ENCODE measurements around the gene TEX12.

The TEX12 gene

DNA sequence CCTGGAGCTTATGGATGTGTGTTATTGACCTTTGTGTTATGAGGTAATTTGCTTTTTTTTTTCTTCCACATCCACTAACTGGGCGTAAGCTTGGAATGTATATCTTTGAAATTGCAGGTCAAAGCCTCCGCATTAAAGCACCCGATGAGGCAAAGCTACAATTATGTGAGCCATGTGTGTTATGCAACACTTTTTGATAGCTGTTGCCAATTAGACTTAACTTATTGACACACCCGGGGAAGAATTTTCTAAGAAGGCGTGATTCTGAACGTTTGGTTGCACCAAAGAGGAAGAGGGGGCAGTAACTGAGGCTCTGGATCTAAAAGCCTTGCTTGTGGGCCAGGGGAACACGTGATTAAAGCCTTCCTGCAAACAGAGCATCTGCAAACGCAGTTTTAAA is 610 bp upstream of the TEX12 start:
- H2AK5ac ChIP-seq (ENCODE audit: low read length): no peak overlapping the region
- H3K14ac ChIP-seq (ENCODE audit: low read length): no peak overlapping the region
- H3K23ac ChIP-seq (ENCODE audit: low read length): no peak overlapping the region
- H3K4me1 ChIP-seq (ENCODE audit: control insufficient read depth in 1 of 2, insufficient read depth in 2 of 2, low read length in 2 of 2): no peaks in the 10 kb centered on the region
- H3K79me1 ChIP-seq (ENCODE audit: low read length): no peaks in the 10 kb centered on the region
- no peak overlapping the region for H2BK5ac ChIP-seq (ENCODE audit: low read depth, low read length, poor library complexity)
- no peak overlapping the region for H4K91ac ChIP-seq (ENCODE audit: low read depth, low read length)
- WGBS (ENCODE audit: extremely low coverage, insufficient coverage, insufficient read length): no CpG with 5 or more reads among the region's 8 CpGs
- H4K12ac ChIP-seq (ENCODE audit: low read depth, low read length): no peak overlapping the region
- no peaks in the 10 kb centered on the region for H3K79me2 ChIP-seq (ENCODE audit: control insufficient read depth, insufficient read depth, low read length, poor library complexity)
- no peaks in the 10 kb centered on the region for H3K9me3 ChIP-seq (ENCODE audit: insufficient read depth, low read depth, low read length)
- H3K9ac ChIP-seq (ENCODE audit: low read length): no peak overlapping the region
- no peak overlapping the region for H3K4ac ChIP-seq (ENCODE audit: low read depth, low read length)
- no peak overlapping the region for H3K18ac ChIP-seq (ENCODE audit: low read length)
- no peak overlapping the region for H4K8ac ChIP-seq (ENCODE audit: low read depth, low read length)
- H3K27me3 ChIP-seq (ENCODE audit: insufficient read depth, low read length): no peaks in the 10 kb centered on the region
- no peak overlapping the region for H3K4me2 ChIP-seq (ENCODE audit: low read length)
- no peak overlapping the region for H3K4me3 ChIP-seq (ENCODE audit: low read depth, low read length)
- H3K27ac ChIP-seq (ENCODE audit: low read depth, low read length): no peak overlapping the region
- H3K36me3 ChIP-seq (ENCODE audit: control insufficient read depth in 1 of 2, insufficient read depth in 2 of 2, low read length in 2 of 2): no peaks in the 10 kb centered on the region
- no peak overlapping the region for H2BK12ac ChIP-seq (ENCODE audit: low read length)
- no peak overlapping the region for H2BK120ac ChIP-seq (ENCODE audit: insufficient read depth, low read length, poor library complexity)
- H2AFZ ChIP-seq (ENCODE audit: insufficient read depth, low read length, poor library complexity): no peak overlapping the region
- DNase-seq: no peak

GRCh38 chr11:112172362-112172994 is 5.3 kb downstream of the TEX12 start:
- Histone ChIP-seq H3K4ac (ENCODE audit: low read depth, low read length) (no peak overlapping the region), H2BK12ac (ENCODE audit: low read length) (no peak overlapping the region), H3K9ac (ENCODE audit: low read length) (no peak overlapping the region), H4K91ac (ENCODE audit: low read depth, low read length) (no peak overlapping the region), H4K12ac (ENCODE audit: low read depth, low read length) (no peak overlapping the region), H3K14ac (ENCODE audit: low read length) (no peak overlapping the region), H2AK5ac (ENCODE audit: low read length) (no peak overlapping the region), H3K79me1 (ENCODE audit: low read length) (no peaks in the 10 kb centered on the region), H2BK120ac (ENCODE audit: insufficient read depth, low read length, poor library complexity) (no peak overlapping the region), H3K4me3 (ENCODE audit: low read depth, low read length) (no peak overlapping the region), H3K23ac (ENCODE audit: low read length) (no peak overlapping the region), H3K79me2 (ENCODE audit: control insufficient read depth, insufficient read depth, low read length, poor library complexity) (no peaks in the 10 kb centered on the region), H4K8ac (ENCODE audit: low read depth, low read length) (no peak overlapping the region), H3K4me1 (ENCODE audit: control insufficient read depth in 1 of 2, insufficient read depth in 2 of 2, low read length in 2 of 2) (peaks cover 0 to 4% of the 10 kb centered on the region in 2 experiments), H3K27ac (ENCODE audit: low read depth, low read length) (no peak overlapping the region), H3K4me2 (ENCODE audit: low read length) (no peak overlapping the region), H3K27me3 (ENCODE audit: insufficient read depth, low read length) (no peaks in the 10 kb centered on the region), H3K36me3 (ENCODE audit: control insufficient read depth in 1 of 2, insufficient read depth in 2 of 2, low read length in 2 of 2) (no peaks in the 10 kb centered on the region), H2BK5ac (ENCODE audit: low read depth, low read length, poor library complexity) (no peak overlapping the region), H2AFZ (ENCODE audit: insufficient read depth, low read length, poor library complexity) (no peak overlapping the region), H3K18ac (ENCODE audit: low read length) (no peak overlapping the region), H3K9me3 (ENCODE audit: insufficient read depth, low read depth, low read length) (no peaks in the 10 kb centered on the region)
- DNase-seq: no peak
- no CpG with 5 or more reads among the region's 2 CpGs for WGBS (ENCODE audit: extremely low coverage, insufficient coverage, insufficient read length)

- no peaks in the 10 kb centered on the region for H3K79me1 ChIP-seq (ENCODE audit: low read length)
- H3K27me3 ChIP-seq (ENCODE audit: insufficient read depth, low read length): no peaks in the 10 kb centered on the region
- peak in 1 of 2 donors; percentile 42 for DNase-seq
- no peak overlapping the region for H3K9ac ChIP-seq (ENCODE audit: low read length)
- H2BK12ac ChIP-seq (ENCODE audit: low read length): no peak overlapping the region
- peaks cover 0 to 4% of the 10 kb centered on the region in 2 experiments for H3K4me1 ChIP-seq (ENCODE audit: control insufficient read depth in 1 of 2, insufficient read depth in 2 of 2, low read length in 2 of 2)
- no peak overlapping the region for H2BK5ac ChIP-seq (ENCODE audit: low read depth, low read length, poor library complexity)
- H3K79me2 ChIP-seq (ENCODE audit: control insufficient read depth, insufficient read depth, low read length, poor library complexity): no peaks in the 10 kb centered on the region
- H3K23ac ChIP-seq (ENCODE audit: low read length): no peak overlapping the region
- no peak overlapping the region for H2AFZ ChIP-seq (ENCODE audit: insufficient read depth, low read length, poor library complexity)
- no peak overlapping the region for H3K27ac ChIP-seq (ENCODE audit: low read depth, low read length)
- H2BK120ac ChIP-seq (ENCODE audit: insufficient read depth, low read length, poor library complexity): no peak overlapping the region
- H3K4ac ChIP-seq (ENCODE audit: low read depth, low read length): no peak overlapping the region
- no peak overlapping the region for H3K14ac ChIP-seq (ENCODE audit: low read length)
- no peak overlapping the region for H2AK5ac ChIP-seq (ENCODE audit: low read length)
- H3K9me3 ChIP-seq (ENCODE audit: insufficient read depth, low read depth, low read length): no peaks in the 10 kb centered on the region
- no peak overlapping the region for H3K18ac ChIP-seq (ENCODE audit: low read length)
- no CpG with 5 or more reads among the region's 3 CpGs for WGBS (ENCODE audit: extremely low coverage, insufficient coverage, insufficient read length)
- H4K8ac ChIP-seq (ENCODE audit: low read depth, low read length): no peak overlapping the region
- no peak overlapping the region for H3K4me3 ChIP-seq (ENCODE audit: low read depth, low read length)
- no peak overlapping the region for H4K91ac ChIP-seq (ENCODE audit: low read depth, low read length)
- H4K12ac ChIP-seq (ENCODE audit: low read depth, low read length): no peak overlapping the region
- no peaks in the 10 kb centered on the region for H3K36me3 ChIP-seq (ENCODE audit: control insufficient read depth in 1 of 2, insufficient read depth in 2 of 2, low read length in 2 of 2)
- no peak overlapping the region for H3K4me2 ChIP-seq (ENCODE audit: low read length)
Observed at GRCh38 chr11:112173152-112173551, 6.0 kb downstream of the TEX12 start.

GRCh38 chr11:112174789-112175598 is 7.8 kb downstream of the TEX12 start, which contains the start of gene BCO2:
BCO2 (plus strand) TSS chr11:112175512; CDS start chr11:112175602, 90 bp downstream.
- Histone ChIP-seq H4K8ac (ENCODE audit: low read depth, low read length) (no peak within 1 kb of the TSS), H3K9me3 (ENCODE audit: insufficient read depth, low read depth, low read length) (no peaks in the 10 kb centered on the region), H3K9ac (ENCODE audit: low read length) (no peak within 1 kb of the TSS), H3K18ac (ENCODE audit: low read length) (no peak within 1 kb of the TSS), H4K12ac (ENCODE audit: low read depth, low read length) (no peak within 1 kb of the TSS), H3K4ac (ENCODE audit: low read depth, low read length) (no peak within 1 kb of the TSS), H3K4me3 (ENCODE audit: low read depth, low read length) (no peak within 1 kb of the TSS), H3K23ac (ENCODE audit: low read length) (no peak within 1 kb of the TSS), H3K4me2 (ENCODE audit: low read length) (peak within 1 kb of the TSS; percentile 65), H2BK5ac (ENCODE audit: low read depth, low read length, poor library complexity) (no peak within 1 kb of the TSS), H2AFZ (ENCODE audit: insufficient read depth, low read length, poor library complexity) (no peak within 1 kb of the TSS), H3K79me2 (ENCODE audit: control insufficient read depth, insufficient read depth, low read length, poor library complexity) (no peaks in the 10 kb centered on the region), H3K79me1 (ENCODE audit: low read length) (no peaks in the 10 kb centered on the region), H2BK12ac (ENCODE audit: low read length) (no peak within 1 kb of the TSS), H2BK120ac (ENCODE audit: insufficient read depth, low read length, poor library complexity) (no peak within 1 kb of the TSS), H3K27me3 (ENCODE audit: insufficient read depth, low read length) (no peaks in the 10 kb centered on the region), H3K14ac (ENCODE audit: low read length) (no peak within 1 kb of the TSS), H4K91ac (ENCODE audit: low read depth, low read length) (no peak within 1 kb of the TSS), H3K36me3 (ENCODE audit: control insufficient read depth in 1 of 2, insufficient read depth in 2 of 2, low read length in 2 of 2) (no peaks in the 10 kb centered on the region), H2AK5ac (ENCODE audit: low read length) (no peak within 1 kb of the TSS), H3K4me1 (ENCODE audit: control insufficient read depth in 1 of 2, insufficient read depth in 2 of 2, low read length in 2 of 2) (peaks cover 0 to 4% of the 10 kb centered on the region in 2 experiments), H3K27ac (ENCODE audit: low read depth, low read length) (no peak within 1 kb of the TSS)
- no CpG with 5 or more reads among the region's 11 CpGs for WGBS (ENCODE audit: extremely low coverage, insufficient coverage, insufficient read length)
- DNase-seq: peak; percentile 68 to 83

Measured in trophoblast cell (in vitro differentiated cells and primary cell).